Activated T-cell treated with anti-CD3 and anti-CD28 coated beads for 4 hours (primary cell): ENCODE data around the gene NDUFS7.
A peak's percentile ranks its signal among the peaks of the same experiment; 100 is the strongest.

Experiments used
- DNase-seq: peaks from one replicate; pipeline ENCODE4 v3.0.0-alpha.2; 2020

The NDUFS7 gene

GRCh38 chr19:1401889-1402217 is 18.1 kb downstream of the NDUFS7 start:
- no peak for DNase-seq

GRCh38 chr19:1402411-1403070 is 18.8 kb downstream of the NDUFS7 start:
- DNase-seq, result no peak

GRCh38 chr19:1406774-1407527 is 23.2 kb downstream of the NDUFS7 start:
- DNase-seq, result peak; percentile 99

GRCh38 chr19:1407528-1408299 is 24.0 kb downstream of the NDUFS7 start, which contains the start of gene DAZAP1:
Gene DAZAP1, plus strand, starts transcription at chr19:1407586. Its CDS starts 188 bp downstream, at chr19:1407774.
- no peak for DNase-seq

GRCh38 chr19:1408300-1409203 is 24.8 kb downstream of the NDUFS7 start:
- DNase-seq, result no peak

- DNase-seq, result no peak
Measured at GRCh38 chr19:1409204-1410005, 25.7 kb downstream of the NDUFS7 start.

GRCh38 chr19:1410136-1410786 is 26.6 kb downstream of the NDUFS7 start:
- DNase-seq, result no peak

- DNase-seq, result no peak
Measured at GRCh38 chr19:1410789-1411188, 27.1 kb downstream of the NDUFS7 start.

- DNase-seq, result no peak
Measured at GRCh38 chr19:1411255-1412191, 27.8 kb downstream of the NDUFS7 start.

- DNase-seq, result no peak
Measured at GRCh38 chr19:1412323-1412923, 28.7 kb downstream of the NDUFS7 start.

GRCh38 chr19:1412995-1413800 is 29.5 kb downstream of the NDUFS7 start:
- no peak for DNase-seq

GRCh38 chr19:1416014-1416841 is 32.5 kb downstream of the NDUFS7 start:
- no peak for DNase-seq

- no peak for DNase-seq
Measured at GRCh38 chr19:1417145-1417544, 33.4 kb downstream of the NDUFS7 start.

GRCh38 chr19:1417681-1418495 is 34.2 kb downstream of the NDUFS7 start:
- DNase-seq, result no peak

GRCh38 chr19:1418496-1418775 is 34.7 kb downstream of the NDUFS7 start:
- no peak for DNase-seq

GRCh38 chr19:1418951-1419738 is 35.4 kb downstream of the NDUFS7 start:
- DNase-seq, result no peak
